Measurements from ENCODE around the gene KLF6.

The KLF6 gene

GRCh38 chr10:3808689-3809199 is 23.7 kb upstream of the KLF6 start:
- DNase-seq, result no peak

DNA sequence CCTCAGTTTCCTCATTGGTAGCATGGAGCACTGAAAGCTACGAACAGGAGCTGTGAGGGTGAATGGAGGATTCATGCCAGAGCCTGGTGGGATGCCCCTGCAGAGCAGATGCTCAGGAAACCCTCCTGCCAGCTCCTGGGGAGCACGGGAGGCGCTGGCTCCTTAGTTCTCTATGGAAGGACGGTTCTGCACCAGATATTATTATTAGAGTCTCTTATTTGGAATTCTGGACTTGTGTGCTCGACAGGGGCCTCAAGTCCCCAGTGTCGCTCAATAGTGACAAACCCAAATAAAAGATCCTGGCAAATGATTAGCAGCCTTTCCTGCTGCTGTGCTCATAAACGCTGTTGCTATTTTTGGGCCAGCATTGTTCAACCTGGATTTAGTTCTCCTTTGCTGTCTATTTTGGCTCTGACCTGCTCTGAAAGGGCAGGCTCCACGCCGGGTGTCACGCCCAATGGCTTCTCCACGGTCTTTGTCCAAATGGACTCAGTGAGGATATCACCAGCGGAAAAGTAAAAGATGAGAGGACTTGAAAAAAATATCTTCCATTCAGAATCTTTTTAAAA is 23.0 kb upstream of the KLF6 start:
- no peak for DNase-seq

- peak in 1 of 6 experiments; percentile 38 for DNase-seq
Measured at GRCh38 chr10:3807211-3807927, 22.4 kb upstream of the KLF6 start.

DNA sequence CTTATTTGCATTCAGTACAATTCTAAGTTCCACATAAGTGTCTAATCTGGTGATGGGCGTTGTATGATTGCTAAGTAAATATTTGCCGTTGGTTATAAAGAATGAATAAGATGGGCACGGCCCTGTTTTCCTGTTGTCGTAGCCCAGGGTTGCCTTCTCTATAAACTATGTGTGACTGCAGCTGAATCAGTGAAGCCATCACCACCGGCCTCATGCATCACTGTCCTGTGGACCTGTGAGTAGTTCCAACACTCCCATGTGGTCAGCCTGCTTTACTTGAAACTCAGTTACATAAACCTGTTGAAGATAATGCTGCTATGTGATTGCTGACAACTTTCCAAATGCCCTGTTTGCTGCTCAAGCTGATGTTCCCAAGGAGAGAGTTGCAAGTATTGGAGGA is 21.6 kb upstream of the KLF6 start:
- DNase-seq, result no peak

DNA sequence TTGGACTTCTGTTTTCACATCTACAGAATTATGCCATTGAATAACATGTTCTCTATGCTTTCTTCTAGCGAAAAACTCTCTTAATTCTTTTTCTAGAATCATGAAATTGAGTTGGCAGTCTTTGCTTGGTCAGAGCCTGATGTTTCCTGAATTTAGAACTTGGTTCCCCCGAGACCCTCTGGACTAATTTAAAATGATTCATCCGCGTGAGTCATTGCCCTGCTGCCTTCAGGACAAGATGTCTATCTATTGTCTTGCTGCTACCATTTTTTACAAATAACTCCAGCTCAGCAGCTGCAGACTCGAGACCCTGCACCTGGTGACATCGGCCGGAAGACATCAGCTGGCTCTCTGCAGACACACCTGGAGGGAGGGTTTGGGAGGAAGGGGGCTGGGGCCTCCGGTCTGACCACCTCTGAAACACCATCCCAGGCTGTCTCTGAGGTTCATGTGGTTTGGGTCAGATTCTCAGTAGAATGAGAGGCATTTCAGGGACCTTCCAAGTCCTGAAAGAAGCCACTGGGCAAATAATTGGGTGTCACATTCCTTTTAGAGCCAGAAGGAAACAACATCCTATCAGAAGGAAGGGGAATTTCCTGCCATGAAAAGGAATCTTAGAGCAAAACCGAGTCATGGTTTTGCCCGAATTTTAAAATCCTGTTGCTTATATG is 20.9 kb upstream of the KLF6 start:
- DNase-seq, result peak in 1 of 6 experiments; percentile 34

GRCh38 chr10:3805201-3805790 is 20.3 kb upstream of the KLF6 start:
- DNase-seq, result peak in 5 of 6 experiments; percentile 44 to 87 (median 76)

GRCh38 chr10:3803927-3804741 is 19.1 kb upstream of the KLF6 start:
- peak in 5 of 6 experiments; percentile 22 to 57 (median 43) for DNase-seq

GRCh38 chr10:3803295-3803926 is 18.4 kb upstream of the KLF6 start:
- no peak for DNase-seq

- DNase-seq, result no peak
Measured at GRCh38 chr10:3802526-3803265, 17.7 kb upstream of the KLF6 start.

GRCh38 chr10:3801558-3802192 is 16.7 kb upstream of the KLF6 start:
- DNase-seq, result no peak

DNA sequence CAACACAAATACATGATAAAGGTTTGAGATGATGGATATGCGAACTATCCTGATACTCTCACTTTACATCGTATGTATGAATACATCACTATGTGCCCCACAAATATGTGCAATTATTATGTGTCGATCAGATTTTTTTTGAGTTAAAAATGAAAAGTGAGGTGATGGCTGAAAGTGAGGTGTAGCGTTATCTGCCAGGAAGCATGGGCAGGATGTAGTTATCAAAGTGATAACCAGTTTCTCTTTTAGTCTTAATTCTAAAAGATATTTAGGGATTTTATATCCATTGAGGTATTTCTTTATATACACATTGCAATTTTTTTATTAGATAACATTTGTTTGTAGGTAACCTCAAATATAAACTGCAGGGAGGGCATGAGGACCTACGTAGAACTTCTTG is 15.6 kb upstream of the KLF6 start:
- DNase-seq, result peak in 1 of 6 experiments; percentile 19

GRCh38 chr10:3797750-3798149 is 12.7 kb upstream of the KLF6 start:
- DNase-seq, result no peak

- no peak for DNase-seq
Measured at GRCh38 chr10:3793553-3793952, 8.5 kb upstream of the KLF6 start.

GRCh38 chr10:3792710-3793219 is 7.8 kb upstream of the KLF6 start:
- no peak for DNase-seq

DNA sequence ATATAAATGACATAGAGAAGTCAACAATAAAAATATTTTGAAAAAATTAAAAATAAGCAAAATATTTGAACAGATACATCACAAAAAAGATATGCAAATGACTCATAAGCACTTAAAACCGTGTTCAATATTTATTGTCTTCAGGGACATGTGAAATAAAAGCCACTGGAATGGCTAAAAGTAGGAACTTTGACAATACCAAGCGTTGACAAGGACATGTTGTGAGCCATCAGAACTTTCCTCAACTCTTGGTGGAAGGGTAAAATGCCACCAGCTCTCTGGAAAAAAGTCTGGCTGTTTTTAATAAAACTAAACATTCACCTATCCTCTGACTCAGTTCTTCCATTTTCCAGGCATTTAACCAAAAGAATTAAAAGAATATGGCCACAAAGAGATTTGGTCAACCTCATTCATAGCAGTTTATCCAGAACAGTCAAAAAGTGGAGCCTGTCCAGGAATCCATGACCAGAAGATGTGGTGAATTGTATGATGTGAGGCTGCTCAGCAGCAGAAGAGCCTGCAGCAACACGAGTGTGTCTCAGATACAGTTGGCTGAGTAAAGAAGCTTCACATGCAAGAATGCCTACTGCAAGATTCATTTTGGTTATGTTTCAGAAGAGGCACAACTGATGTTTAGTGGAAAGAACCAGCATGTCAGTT is 7.1 kb upstream of the KLF6 start:
- DNase-seq, result no peak

DNA sequence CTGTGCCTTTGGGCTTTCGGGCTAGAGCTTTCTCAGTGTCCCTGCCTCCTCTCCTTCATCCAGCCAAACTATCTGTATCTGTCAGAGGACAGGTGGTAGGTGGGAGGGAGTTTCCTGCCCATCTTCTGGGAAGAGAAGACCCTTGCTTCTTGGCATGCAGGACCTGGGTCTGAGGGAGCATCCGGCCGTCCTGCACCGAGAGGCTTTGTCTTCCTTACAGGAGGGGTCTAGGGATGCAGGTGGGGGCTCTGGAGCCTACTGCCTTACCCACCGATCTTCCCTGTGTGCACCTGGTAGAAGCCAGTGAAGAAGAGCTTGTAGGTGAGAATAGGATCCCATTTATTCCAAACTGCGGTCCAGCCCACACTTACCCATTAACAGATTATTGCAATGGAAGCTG is 5.8 kb upstream of the KLF6 start:
- DNase-seq, result no peak

- no peak for DNase-seq
Measured at GRCh38 chr10:3790272-3790671, 5.3 kb upstream of the KLF6 start.

DNA sequence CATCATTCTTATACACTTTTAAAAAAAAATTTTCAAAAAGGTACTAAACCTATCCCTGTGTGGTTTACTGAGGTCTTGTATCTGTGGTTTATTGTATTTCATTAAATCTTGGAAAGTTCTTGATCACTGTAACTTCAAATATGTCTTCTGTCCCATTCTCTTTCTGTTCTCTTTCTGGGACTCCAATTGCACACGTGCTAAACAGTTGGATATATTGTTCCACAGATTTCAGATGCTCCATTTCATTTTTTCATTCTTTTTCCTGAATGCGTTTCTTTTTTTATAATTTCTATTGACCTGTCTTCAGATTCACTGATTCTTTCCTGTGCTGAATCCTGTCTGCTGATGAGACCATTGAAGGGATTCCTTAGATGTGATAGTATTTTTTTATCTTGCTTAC is 4.6 kb upstream of the KLF6 start:
- no peak for DNase-seq

GRCh38 chr10:3787816-3788215 is 2.8 kb upstream of the KLF6 start:
- no peak for DNase-seq

- DNase-seq, result no peak
Measured at GRCh38 chr10:3787016-3787400, 2.0 kb upstream of the KLF6 start.
